HL-60 (cell line): Measurements from ENCODE around the gene STK32B.

Source experiments
- POLR2AphosphoS5 ChIP-seq: IDR thresholded peaks from 2 replicates; pipeline ENCODE4 v1.6.1; 2012; ENCODE audit warnings: low read depth
- TF ChIP-seq, protein P1 (sequence below): IDR thresholded peaks from one replicate; pipeline ENCODE4 v1.5.1; 2011; ENCODE audit warnings: low read length, control low read depth, inconsistent platforms; ENCODE audit not compliant: insufficient read depth
- TF ChIP-seq, protein P2 (sequence below): IDR thresholded peaks from 2 replicates; pipeline ENCODE4 v1.6.1; 2012; ENCODE audit warnings: low read depth; ENCODE audit not compliant: insufficient replicate concordance

DNA sequence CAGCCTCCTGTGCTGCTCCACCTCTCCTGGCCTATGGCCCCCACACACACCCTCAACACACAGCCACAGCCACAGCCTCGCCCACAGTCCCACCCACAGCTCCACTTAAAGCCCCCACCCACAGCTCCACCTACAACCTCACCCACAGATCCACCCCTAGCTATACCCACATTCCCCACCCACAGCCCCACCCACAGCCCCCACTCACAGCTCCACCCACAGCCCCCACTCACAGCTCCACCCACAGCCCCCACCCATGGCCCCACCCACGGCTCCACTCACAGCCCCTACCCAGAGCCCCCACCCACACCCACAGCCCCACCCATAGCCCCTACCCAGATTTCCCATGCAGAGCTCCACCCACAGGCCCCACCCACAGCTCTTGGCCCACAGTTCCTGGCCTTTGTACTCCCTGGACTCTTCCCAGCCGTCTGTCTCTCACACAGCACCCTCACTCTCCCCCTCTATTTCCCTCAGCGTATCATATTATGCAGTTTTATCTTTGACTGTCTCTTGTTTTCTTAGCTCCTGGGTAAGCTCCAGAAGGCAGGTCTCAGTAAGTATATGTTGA is 334.5 kb downstream of the STK32B start:
- TF ChIP-seq POLR2AphosphoS5: no peak
- TF ChIP-seq, protein P1, sequence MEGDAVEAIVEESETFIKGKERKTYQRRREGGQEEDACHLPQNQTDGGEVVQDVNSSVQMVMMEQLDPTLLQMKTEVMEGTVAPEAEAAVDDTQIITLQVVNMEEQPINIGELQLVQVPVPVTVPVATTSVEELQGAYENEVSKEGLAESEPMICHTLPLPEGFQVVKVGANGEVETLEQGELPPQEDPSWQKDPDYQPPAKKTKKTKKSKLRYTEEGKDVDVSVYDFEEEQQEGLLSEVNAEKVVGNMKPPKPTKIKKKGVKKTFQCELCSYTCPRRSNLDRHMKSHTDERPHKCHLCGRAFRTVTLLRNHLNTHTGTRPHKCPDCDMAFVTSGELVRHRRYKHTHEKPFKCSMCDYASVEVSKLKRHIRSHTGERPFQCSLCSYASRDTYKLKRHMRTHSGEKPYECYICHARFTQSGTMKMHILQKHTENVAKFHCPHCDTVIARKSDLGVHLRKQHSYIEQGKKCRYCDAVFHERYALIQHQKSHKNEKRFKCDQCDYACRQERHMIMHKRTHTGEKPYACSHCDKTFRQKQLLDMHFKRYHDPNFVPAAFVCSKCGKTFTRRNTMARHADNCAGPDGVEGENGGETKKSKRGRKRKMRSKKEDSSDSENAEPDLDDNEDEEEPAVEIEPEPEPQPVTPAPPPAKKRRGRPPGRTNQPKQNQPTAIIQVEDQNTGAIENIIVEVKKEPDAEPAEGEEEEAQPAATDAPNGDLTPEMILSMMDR: no peak
- TF ChIP-seq, protein P2, sequence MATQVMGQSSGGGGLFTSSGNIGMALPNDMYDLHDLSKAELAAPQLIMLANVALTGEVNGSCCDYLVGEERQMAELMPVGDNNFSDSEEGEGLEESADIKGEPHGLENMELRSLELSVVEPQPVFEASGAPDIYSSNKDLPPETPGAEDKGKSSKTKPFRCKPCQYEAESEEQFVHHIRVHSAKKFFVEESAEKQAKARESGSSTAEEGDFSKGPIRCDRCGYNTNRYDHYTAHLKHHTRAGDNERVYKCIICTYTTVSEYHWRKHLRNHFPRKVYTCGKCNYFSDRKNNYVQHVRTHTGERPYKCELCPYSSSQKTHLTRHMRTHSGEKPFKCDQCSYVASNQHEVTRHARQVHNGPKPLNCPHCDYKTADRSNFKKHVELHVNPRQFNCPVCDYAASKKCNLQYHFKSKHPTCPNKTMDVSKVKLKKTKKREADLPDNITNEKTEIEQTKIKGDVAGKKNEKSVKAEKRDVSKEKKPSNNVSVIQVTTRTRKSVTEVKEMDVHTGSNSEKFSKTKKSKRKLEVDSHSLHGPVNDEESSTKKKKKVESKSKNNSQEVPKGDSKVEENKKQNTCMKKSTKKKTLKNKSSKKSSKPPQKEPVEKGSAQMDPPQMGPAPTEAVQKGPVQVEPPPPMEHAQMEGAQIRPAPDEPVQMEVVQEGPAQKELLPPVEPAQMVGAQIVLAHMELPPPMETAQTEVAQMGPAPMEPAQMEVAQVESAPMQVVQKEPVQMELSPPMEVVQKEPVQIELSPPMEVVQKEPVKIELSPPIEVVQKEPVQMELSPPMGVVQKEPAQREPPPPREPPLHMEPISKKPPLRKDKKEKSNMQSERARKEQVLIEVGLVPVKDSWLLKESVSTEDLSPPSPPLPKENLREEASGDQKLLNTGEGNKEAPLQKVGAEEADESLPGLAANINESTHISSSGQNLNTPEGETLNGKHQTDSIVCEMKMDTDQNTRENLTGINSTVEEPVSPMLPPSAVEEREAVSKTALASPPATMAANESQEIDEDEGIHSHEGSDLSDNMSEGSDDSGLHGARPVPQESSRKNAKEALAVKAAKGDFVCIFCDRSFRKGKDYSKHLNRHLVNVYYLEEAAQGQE: no peak
